Lung (tissue), 12 donors: ENCODE data around the gene BCOR. TPM values are rescaled to one million over a fixed set of nuclear protein-coding genes. Genes with fewer than 3 reads are reported as not detected.
A peak's percentile ranks its signal among the peaks of the same experiment; 100 is the strongest.

ENCODE experiments used
- ATAC-seq: fragments of 200-7000 bp; cut with Tn5 transposase; one replicate; pipeline ENCODE4 v1.9.1; 2020; ENCODE audit warnings: moderate number of reproducible peaks; ENCODE audit not compliant: insufficient read depth, low FRiP score
- DNase-seq, 3 donors: peaks; one replicate each; pipeline ENCODE4 v3.0.0-alpha.2; 2013 to 2017
- H3K27ac ChIP-seq, 2 donors: one replicate each; pipeline ENCODE4 v1.5.1; 2013; ENCODE audit warnings: mild to moderate bottlenecking in 2 of 2, moderate library complexity in 2 of 2, control low read depth in 1 of 2, inconsistent platforms in 1 of 2, low read depth in 1 of 2, low read length in 1 of 2
- H3K27me3 ChIP-seq, 3 donors: one replicate each; pipeline ENCODE4 v1.5.1; 2013; ENCODE audit warnings: low read length in 2 of 3; ENCODE audit not compliant: control insufficient read depth in 3 of 3, insufficient read depth in 3 of 3
- H3K36me3 ChIP-seq, 4 donors: one replicate each; pipeline ENCODE4 v1.5.1; 2013; ENCODE audit warnings: low read length in 4 of 4, mild to moderate bottlenecking in 1 of 4, moderate library complexity in 1 of 4; ENCODE audit not compliant: control insufficient read depth in 4 of 4, insufficient read depth in 4 of 4
- H3K4me1 ChIP-seq, 5 donors: one replicate each; pipeline ENCODE4 v1.5.1; 2013; ENCODE audit warnings: low read length in 5 of 5, mild to moderate bottlenecking in 2 of 5, moderate library complexity in 1 of 5; ENCODE audit not compliant: control insufficient read depth in 5 of 5, insufficient read depth in 5 of 5
- H3K4me3 ChIP-seq: one replicate; pipeline ENCODE4 v1.5.1; 2013; ENCODE audit warnings: mild to moderate bottlenecking, control low read depth, moderate library complexity
- H3K9ac ChIP-seq, 2 donors: one replicate each; pipeline ENCODE4 v1.5.1; 2013; ENCODE audit warnings: low read length in 2 of 2, control low read depth in 1 of 2; ENCODE audit not compliant: insufficient read depth in 1 of 2
- H3K9me3 ChIP-seq, 4 donors: one replicate each; pipeline ENCODE4 v1.5.1; 2013; ENCODE audit warnings: low read length in 3 of 4, mild to moderate bottlenecking in 1 of 4, moderate library complexity in 1 of 4; ENCODE audit not compliant: control insufficient read depth in 4 of 4, insufficient read depth in 3 of 4
- CTCF ChIP-seq: IDR thresholded peaks from 2 replicates; pipeline ENCODE4 v1.5.1; 2012; ENCODE audit warnings: mild to moderate bottlenecking; ENCODE audit errors: control extremely low read depth, extremely low read depth
- WGBS, 2 donors: extraction: QIAGEN DNeasy Blood & Tissue Kit; methylation state at CpG; one replicate each; pipeline ENCODE4 v1.1.7; 2013; 5-methylcytosine and 5-hydroxymethylcytosine counted together
- polyA plus RNA-seq, 2 donors: library from polyadenylated mRNA; stranded (reverse); fragments of 200-250 nt; gene quantifications; one replicate each; pipeline ENCODE4 v1.2.1, GENCODE V29; 2013
- total RNA-seq, 2 donors: library from RNA; depleted of rRNA in 1 of 2; stranded (reverse); fragments of >200 nt in 1 of 2; gene quantifications; one replicate each; pipeline ENCODE4 v1.2.1, GENCODE V29; 2014 to 2021
- donor health status: control.
- donor health status: control.
- donor health status: Bipolar disorder and iron deficiency.
- donor health status: healthy.
- donor health status: DM: yes; HTN: yes; CAD: no.

The BCOR gene
- total and polyA plus RNA-seq, 4 donors, result 10.8 to 67.2 (median 15.9) TPM

GRCh38 chrX:40007756-40008705 is 89.7 kb downstream of the BCOR start:
- H3K27me3 ChIP-seq, result peaks cover 10 to 40% (median 17%) of the 10 kb centered on the region in 3 donors
- H3K4me1 ChIP-seq, result peaks cover 0 to 61% (median 5%) of the 10 kb centered on the region in 5 donors
- H3K9me3 ChIP-seq, result peaks cover 0 to 4% (median 0%) of the 10 kb centered on the region in 4 donors
- 45 to 63% methylated on average over 45 to 47 of the region's 47 CpGs for WGBS, 2 donors
- no peaks in the 10 kb centered on the region for H3K36me3 ChIP-seq
- ATAC-seq (no peak), DNase-seq (peak in 1 of 3 donors; percentile 16)
- H3K4me3 ChIP-seq, result no peak overlapping the region
- peak overlapping the region in 1 of 2 donors; percentile 18 for H3K27ac ChIP-seq
- H3K9ac ChIP-seq, result no peak overlapping the region
- no peak for TF ChIP-seq CTCF

- no peak overlapping the region for H3K27ac ChIP-seq
- peaks cover 0 to 4% (median 0%) of the 10 kb centered on the region in 4 donors for H3K9me3 ChIP-seq
- DNase-seq, result no peak
- no peak for ATAC-seq
- H3K27me3 ChIP-seq, result peaks cover 10 to 38% (median 17%) of the 10 kb centered on the region in 3 donors
- no peak overlapping the region for H3K9ac ChIP-seq
- 54 to 74% methylated on average over 33 of the region's 33 CpGs for WGBS, 2 donors
- TF ChIP-seq CTCF, result no peak
- H3K36me3 ChIP-seq, result no peaks in the 10 kb centered on the region
- peaks cover 0 to 54% (median 3%) of the 10 kb centered on the region in 5 donors for H3K4me1 ChIP-seq
- H3K4me3 ChIP-seq, result no peak overlapping the region
These were observed 90.5 kb downstream of the BCOR start for GRCh38 chrX:40007131-40007755.

- TF ChIP-seq CTCF, result no peak
- H3K4me3 ChIP-seq, result no peak overlapping the region
- no peak for ATAC-seq
- peaks cover 10 to 32% (median 17%) of the 10 kb centered on the region in 3 donors for H3K27me3 ChIP-seq
- no peak overlapping the region for H3K9ac ChIP-seq
- DNase-seq, result peak; percentile 56 to 68 (median 65)
- peaks cover 0 to 46% (median 3%) of the 10 kb centered on the region in 5 donors for H3K4me1 ChIP-seq
- H3K27ac ChIP-seq, result no peak overlapping the region
- peaks cover 0 to 4% (median 0%) of the 10 kb centered on the region in 4 donors for H3K9me3 ChIP-seq
- 29 to 39% methylated on average over 31 to 63 of the region's 63 CpGs for WGBS, 2 donors
- no peaks in the 10 kb centered on the region for H3K36me3 ChIP-seq
These were observed 91.4 kb downstream of the BCOR start for GRCh38 chrX:40006106-40007017.
